Activated naive CD8-positive, alpha-beta T cell (primary cell): ENCODE data around the gene SMPD3.

Source experiments
- H3K27ac Mint-ChIP-seq: one replicate; pipeline ENCODE4 v1.8.0; 2021; ENCODE audit warnings: mixed read lengths
- H3K27me3 Mint-ChIP-seq: one replicate; pipeline ENCODE4 v1.8.0; 2021; ENCODE audit warnings: mixed read lengths
- H3K36me3 Mint-ChIP-seq: one replicate; pipeline ENCODE4 v1.8.0; 2021; ENCODE audit warnings: mixed read lengths
- H3K4me1 Mint-ChIP-seq: one replicate; pipeline ENCODE4 v1.8.0; 2021; ENCODE audit warnings: low read depth, mixed read lengths
- H3K4me3 Mint-ChIP-seq: one replicate; pipeline ENCODE4 v1.8.0; 2021; ENCODE audit warnings: mild to moderate bottlenecking, mixed read lengths
- H3K9me3 Mint-ChIP-seq: one replicate; pipeline ENCODE4 v1.8.0; 2021; ENCODE audit warnings: low read depth, mixed read lengths

SMPD3 gene

DNA sequence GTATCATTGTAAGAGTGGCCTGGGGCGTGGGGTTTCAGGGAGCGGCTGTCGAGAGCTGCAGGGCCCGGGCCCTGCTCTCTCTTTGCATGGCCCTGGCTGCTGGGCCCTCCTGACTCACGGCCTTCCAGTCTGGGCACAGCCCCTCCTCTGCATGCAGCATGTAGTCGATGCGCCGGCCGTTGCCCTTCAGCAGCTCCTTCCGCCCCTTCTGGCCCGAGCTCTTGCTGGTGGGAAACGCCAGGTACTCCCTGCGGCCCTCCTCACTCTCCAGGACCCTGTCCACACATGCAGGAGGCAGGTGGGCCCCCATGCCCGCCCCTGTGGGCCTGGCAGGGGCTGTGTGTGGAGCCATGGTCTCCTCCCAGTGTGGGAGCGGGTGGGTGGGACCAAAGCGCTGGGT, 86.8 kb downstream of the SMPD3 start:
- Mint-ChIP-seq H3K4me3 (no peak overlapping the region), H3K27ac (no peak overlapping the region), H3K27me3 (peaks cover 3% of the 10 kb centered on the region), H3K9me3 (no peaks in the 10 kb centered on the region), H3K36me3 (peaks cover 2% of the 10 kb centered on the region), H3K4me1 (peaks cover 17% of the 10 kb centered on the region)

DNA sequence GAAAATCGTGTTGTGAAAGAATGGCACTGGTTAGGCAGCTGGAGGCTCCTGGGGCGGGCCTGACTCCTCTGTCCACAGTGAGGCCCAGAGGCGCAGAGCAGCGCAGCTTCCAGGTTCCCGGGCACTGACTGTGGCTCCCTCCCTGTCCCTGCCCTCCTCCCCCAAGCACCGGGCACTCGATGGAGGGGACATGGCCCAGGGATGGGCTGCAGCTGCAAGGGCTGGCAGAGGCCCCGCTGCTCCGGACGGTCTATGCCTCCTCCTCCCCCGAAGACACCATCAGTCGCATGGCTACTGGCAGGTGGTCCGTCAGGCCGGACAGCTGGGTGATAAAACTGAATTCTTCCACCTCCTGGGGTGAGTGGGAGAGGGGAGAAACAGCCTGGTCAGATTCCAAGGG, 87.4 kb downstream of the SMPD3 start:
- peaks cover 19% of the 10 kb centered on the region for H3K4me1 Mint-ChIP-seq
- no peaks in the 10 kb centered on the region for H3K9me3 Mint-ChIP-seq
- peaks cover 2% of the 10 kb centered on the region for H3K36me3 Mint-ChIP-seq
- no peak overlapping the region for H3K4me3 Mint-ChIP-seq
- H3K27me3 Mint-ChIP-seq = no peaks in the 10 kb centered on the region
- no peak overlapping the region for H3K27ac Mint-ChIP-seq

DNA sequence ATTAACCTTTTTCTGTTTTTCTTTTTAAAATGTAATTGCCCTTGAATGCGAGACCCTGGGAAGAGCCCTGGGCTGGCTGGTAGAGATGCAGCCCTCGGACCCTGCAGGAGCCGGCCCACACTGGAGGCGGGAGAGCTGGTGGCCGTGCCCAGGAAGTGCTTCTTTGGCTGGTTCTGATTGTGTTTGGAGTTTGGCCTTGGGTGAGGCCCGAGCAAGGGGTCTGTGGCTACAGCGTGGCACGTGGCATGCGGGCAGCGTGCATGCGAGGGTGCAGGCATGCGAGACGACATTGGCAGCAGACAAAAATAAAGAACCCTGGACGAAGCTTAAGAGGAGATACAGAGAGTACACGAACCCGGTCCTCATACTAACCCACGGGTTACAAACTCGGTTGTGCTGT, 87.8 kb downstream of the SMPD3 start:
- H3K36me3 Mint-ChIP-seq = peaks cover 2% of the 10 kb centered on the region
- no peaks in the 10 kb centered on the region for H3K27me3 Mint-ChIP-seq
- H3K4me3 Mint-ChIP-seq = no peak overlapping the region
- H3K9me3 Mint-ChIP-seq = no peaks in the 10 kb centered on the region
- peaks cover 22% of the 10 kb centered on the region for H3K4me1 Mint-ChIP-seq
- H3K27ac Mint-ChIP-seq = no peak overlapping the region

DNA sequence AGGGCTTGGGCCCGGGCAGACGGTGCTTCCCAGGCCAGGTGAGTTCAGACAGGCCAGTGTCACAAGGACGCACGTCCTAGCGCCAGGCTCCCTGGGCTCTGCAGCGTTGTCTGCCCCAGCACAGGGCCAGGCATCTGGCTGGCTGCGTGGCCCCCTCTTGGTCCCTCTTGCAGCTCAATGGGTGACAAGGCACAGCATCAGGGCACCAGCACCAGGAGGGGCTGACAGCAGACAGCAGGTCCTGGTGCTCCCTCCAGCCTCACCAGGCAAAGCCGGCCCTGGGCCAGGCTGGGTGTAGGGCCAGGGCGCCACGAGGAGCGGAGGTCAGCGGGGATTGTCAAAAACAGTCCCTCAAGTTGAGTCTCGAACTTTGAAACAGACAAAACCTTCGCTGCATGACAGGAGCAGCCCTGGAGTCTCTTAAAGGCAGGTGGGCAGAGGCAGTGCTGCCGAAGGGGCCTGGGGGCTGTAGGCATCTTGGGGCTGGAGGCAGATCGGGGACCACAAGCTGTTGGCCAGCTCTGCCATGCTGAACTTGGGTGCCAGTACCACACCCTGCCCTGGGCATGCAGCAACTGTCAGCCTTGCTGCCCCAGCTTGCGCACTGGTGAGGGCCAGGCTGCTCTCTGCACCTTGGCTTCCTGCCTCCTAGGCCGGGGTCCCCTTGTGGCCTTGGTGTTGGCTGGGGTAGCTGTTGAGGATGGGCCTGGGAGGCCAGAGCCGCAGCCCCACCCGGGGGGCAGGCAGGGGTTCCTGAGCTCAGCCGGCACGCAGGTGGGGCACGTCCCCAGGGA, 88.7 kb downstream of the SMPD3 start:
- Mint-ChIP-seq H3K36me3 (peaks cover 2% of the 10 kb centered on the region), H3K4me1 (peaks cover 32% of the 10 kb centered on the region), H3K27me3 (no peaks in the 10 kb centered on the region), H3K9me3 (no peaks in the 10 kb centered on the region), H3K4me3 (no peak overlapping the region), H3K27ac (no peak overlapping the region)

DNA sequence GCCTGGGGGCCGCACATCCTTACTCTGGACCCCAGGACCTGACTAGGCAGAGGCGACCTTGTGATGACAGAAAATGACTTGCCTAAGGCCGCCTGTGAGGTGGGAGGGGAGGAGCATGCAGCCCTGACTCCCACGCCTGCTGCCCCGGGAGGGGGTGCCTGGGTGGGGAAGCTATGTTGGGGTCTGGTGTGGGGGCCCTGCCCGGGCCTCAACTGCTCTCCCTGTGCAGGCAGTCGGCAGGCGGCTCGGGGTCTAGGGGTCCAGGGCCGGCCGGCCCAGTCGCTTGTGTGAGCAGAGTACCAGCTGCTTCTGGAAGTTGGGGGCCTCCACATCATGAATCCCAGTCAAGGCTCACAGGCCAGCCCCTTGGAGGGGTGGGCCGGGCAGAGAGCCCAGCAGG, 89.4 kb downstream of the SMPD3 start:
- H3K4me3 Mint-ChIP-seq = no peak overlapping the region
- H3K27me3 Mint-ChIP-seq = no peaks in the 10 kb centered on the region
- H3K27ac Mint-ChIP-seq = no peak overlapping the region
- peaks cover 2% of the 10 kb centered on the region for H3K36me3 Mint-ChIP-seq
- no peaks in the 10 kb centered on the region for H3K9me3 Mint-ChIP-seq
- peaks cover 31% of the 10 kb centered on the region for H3K4me1 Mint-ChIP-seq

DNA sequence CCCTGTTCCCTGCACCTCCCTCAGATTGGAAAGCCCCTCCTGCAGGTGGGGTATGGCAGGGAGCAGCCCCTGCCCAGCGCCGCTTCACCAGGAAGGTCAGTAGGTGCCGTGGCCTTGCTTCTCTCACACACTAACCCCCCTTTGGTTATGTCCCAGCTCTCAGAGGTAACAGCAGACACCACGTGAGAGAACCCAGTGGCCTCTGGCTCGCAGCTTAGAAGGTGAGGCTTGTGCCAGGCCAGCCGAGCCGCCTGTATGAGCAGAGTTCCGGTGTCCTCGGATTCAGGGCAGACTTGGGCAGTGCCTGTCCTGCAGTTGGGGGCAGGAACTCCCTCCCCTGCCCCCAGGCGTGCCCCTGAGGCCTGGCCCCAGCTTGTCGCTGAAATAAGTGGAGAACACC, 90.4 kb downstream of the SMPD3 start:
- H3K4me1 Mint-ChIP-seq = peaks cover 31% of the 10 kb centered on the region
- H3K9me3 Mint-ChIP-seq = no peaks in the 10 kb centered on the region
- H3K27ac Mint-ChIP-seq = no peak overlapping the region
- H3K27me3 Mint-ChIP-seq = no peaks in the 10 kb centered on the region
- H3K4me3 Mint-ChIP-seq = no peak overlapping the region
- H3K36me3 Mint-ChIP-seq = peaks cover 2% of the 10 kb centered on the region

DNA sequence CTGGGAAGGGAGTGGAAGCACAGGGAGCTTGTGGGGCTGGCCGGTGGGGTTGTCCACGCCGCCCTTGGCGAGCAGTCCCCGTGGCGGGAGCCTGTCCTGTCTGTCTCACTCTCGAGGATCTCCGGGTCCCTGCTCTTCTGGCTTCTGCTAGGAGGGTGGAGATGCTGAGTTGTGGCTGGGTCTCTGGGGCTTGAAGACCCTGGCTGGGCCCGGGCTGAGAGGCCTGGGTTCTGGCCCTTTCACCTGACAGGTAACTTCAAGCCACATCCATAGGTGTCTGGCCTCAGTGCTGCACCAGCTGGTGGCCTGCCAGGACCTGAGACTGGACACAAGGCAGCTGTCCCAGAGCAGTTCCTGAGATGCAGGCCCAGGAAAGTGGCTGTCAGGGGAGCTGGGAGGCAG, 90.8 kb downstream of the SMPD3 start:
- H3K4me3 Mint-ChIP-seq = no peak overlapping the region
- peaks cover 31% of the 10 kb centered on the region for H3K4me1 Mint-ChIP-seq
- peaks cover 2% of the 10 kb centered on the region for H3K36me3 Mint-ChIP-seq
- H3K9me3 Mint-ChIP-seq = no peaks in the 10 kb centered on the region
- no peak overlapping the region for H3K27ac Mint-ChIP-seq
- no peaks in the 10 kb centered on the region for H3K27me3 Mint-ChIP-seq

DNA sequence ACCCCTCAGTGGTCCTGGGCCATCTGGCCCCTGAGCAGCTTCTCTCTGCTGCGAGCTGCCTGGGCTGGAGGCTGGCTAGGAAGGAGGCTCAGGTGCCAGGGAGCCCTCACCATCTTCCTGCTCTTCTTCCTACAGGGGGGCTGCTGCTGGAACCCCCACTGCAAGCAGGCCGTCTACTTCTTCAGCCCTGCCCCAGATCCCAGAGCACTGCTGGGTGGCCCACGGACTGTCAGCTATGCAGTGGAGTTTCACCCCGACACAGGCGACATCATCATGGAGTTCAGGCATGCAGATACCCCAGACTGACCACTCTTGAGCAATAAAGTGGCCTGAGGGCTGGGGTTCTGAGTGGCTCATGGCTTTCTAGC, 91.4 kb downstream of the SMPD3 start:
- H3K27me3 Mint-ChIP-seq = no peaks in the 10 kb centered on the region
- peak overlapping the region; percentile 54 for H3K4me3 Mint-ChIP-seq
- H3K27ac Mint-ChIP-seq = no peak overlapping the region
- H3K4me1 Mint-ChIP-seq = peaks cover 31% of the 10 kb centered on the region
- H3K9me3 Mint-ChIP-seq = no peaks in the 10 kb centered on the region
- H3K36me3 Mint-ChIP-seq = peaks cover 2% of the 10 kb centered on the region

DNA sequence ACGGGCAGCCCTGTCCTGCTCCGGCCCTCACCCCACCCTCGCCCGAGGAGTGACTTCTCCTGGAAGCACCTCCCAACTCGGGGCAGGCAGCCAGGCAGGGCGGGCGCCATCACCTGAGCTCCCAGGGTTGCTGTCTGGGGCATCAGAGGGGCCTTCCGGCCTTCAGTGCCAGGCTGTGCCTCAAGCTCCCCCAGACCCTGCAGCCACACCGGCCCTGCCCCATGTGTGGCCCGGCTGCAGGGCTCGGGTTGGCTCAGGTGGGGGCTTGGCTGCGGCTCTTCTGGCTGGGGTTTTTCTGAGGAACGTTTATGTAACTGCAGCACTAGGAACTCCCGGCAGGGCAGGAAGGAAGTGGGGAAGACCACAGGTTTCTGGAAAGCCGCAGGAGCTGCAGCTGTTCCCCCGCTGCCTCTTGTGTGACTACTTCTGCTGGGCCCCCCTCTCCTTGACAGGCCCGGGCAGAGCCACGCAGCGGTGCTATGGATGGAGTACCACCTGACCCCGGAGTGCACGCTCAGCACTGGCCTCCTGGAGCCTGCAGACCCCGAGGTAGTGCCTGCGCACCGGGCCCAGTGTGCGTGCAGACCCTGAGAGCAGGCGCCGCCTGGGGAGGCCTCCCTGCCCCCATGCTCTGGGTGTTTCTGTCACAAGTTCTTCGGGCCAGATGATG, 91.9 kb downstream of the SMPD3 start:
- Mint-ChIP-seq H3K36me3 (peaks cover 2% of the 10 kb centered on the region), H3K4me1 (peaks cover 31% of the 10 kb centered on the region), H3K9me3 (no peaks in the 10 kb centered on the region), H3K27me3 (no peaks in the 10 kb centered on the region), H3K4me3 (peak overlapping the region; percentile 54), H3K27ac (no peak overlapping the region)

DNA sequence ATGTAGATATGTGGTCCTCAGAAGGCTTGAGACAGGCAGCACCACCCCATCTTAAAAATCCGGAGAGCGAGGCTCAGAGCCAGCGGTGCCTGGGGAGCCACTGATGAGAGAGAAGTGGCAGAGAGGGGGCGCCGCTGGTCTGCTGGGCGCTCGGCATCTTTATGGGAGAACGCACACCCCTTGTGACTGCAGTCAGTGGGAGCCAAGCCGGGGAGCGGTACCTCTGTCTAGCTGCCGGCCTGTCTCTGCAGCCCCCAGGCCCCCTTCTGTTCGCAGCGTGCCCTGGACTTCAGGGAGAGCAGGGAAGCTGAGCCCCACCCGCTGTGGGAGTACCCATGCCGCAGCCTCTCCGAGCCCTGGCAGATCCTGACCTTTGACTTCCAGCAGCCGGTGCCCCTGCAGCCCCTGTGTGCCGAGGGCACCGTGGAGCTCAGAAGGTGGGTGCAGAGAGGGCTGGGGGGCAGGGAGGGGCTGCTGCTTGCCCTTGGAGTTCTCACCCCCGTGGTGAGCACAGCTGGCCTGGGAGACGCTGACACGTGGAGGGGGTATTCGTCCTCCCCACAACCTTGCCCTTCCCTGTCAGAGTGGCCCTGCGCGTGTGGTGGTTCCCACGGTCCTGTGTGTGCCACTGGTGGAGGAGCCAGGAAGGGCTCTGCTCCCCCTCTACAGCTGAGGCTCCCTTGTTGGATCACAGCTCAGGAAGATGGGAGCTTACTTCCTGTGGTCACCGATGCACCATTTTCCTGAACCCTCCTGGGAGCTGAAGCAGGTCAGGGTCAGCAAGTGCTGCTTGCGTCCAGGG, 92.7 kb downstream of the SMPD3 start:
- Mint-ChIP-seq H3K36me3 (peaks cover 3% of the 10 kb centered on the region), H3K4me1 (peaks cover 31% of the 10 kb centered on the region), H3K27me3 (no peaks in the 10 kb centered on the region), H3K4me3 (peak overlapping the region; percentile 46), H3K9me3 (no peaks in the 10 kb centered on the region), H3K27ac (no peak overlapping the region)

DNA sequence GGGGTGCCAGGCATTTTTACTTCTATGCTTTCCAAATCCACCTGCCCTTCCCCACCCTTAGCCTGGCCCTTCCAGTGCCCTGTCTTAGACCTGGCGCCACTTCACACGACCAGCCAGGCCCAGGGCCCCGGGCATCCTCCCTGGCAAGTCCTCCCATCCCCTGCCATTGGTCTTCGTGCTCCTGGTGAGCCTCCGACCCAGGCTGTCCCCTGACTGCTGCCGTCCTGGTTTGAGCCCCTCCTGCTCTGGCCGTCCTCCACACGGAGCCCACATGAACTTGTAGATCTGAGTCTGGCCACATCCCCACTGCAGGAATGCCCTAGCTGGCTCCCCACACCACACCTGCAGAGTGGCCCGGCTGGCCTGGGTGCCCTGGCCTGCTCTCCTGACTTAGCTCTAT, 93.5 kb downstream of the SMPD3 start:
- Mint-ChIP-seq H3K27ac (no peak overlapping the region), H3K4me1 (peaks cover 31% of the 10 kb centered on the region), H3K9me3 (no peaks in the 10 kb centered on the region), H3K36me3 (peaks cover 4% of the 10 kb centered on the region), H3K27me3 (no peaks in the 10 kb centered on the region), H3K4me3 (no peak overlapping the region)

DNA sequence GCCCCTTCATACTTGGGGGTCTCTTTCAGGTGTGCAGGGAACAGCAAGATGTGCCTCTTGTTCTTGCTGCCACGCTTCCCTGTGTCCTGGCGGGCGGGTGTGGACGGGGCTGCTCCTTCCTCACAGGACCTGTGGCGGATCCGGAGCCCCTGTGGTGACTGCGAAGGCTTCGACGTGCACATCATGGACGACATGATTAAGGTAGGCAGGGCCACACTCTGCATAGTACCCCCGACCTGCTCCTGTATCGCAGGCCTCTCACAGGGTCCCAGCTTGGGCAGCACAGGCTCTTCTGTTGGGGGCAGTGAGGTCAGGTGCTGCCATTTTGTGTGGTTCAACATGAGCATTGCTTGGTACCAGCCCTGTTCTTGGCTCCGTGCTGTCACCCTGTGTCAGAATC, 94.9 kb downstream of the SMPD3 start:
- H3K4me1 Mint-ChIP-seq = peaks cover 31% of the 10 kb centered on the region
- no peaks in the 10 kb centered on the region for H3K27me3 Mint-ChIP-seq
- H3K27ac Mint-ChIP-seq = no peak overlapping the region
- H3K4me3 Mint-ChIP-seq = no peak overlapping the region
- no peaks in the 10 kb centered on the region for H3K9me3 Mint-ChIP-seq
- peaks cover 9% of the 10 kb centered on the region for H3K36me3 Mint-ChIP-seq

DNA sequence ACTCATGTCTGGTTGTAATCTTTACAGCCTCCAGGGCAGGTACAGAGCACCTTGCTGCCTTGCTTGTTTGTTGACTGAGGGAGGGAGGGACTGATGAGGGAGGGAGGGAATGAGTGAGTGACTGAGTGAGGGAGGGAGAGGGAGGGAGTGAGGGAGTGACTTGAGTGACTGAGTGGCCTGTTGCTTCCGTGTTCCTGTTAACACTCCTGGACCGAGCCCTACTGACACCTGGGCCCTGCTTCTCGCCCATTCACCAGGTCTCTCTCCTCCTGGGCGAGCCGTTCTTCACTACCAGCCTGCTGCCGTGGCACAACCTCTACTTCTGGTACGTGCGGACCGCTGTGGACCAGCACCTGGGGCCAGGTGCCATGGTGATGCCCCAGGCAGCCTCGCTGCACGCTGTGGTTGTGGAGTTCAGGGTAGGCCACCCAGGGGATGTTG, 96.3 kb downstream of the SMPD3 start:
- no peaks in the 10 kb centered on the region for H3K9me3 Mint-ChIP-seq
- no peak overlapping the region for H3K4me3 Mint-ChIP-seq
- peaks cover 23% of the 10 kb centered on the region for H3K4me1 Mint-ChIP-seq
- H3K27me3 Mint-ChIP-seq = no peaks in the 10 kb centered on the region
- H3K27ac Mint-ChIP-seq = no peak overlapping the region
- peaks cover 7% of the 10 kb centered on the region for H3K36me3 Mint-ChIP-seq

DNA sequence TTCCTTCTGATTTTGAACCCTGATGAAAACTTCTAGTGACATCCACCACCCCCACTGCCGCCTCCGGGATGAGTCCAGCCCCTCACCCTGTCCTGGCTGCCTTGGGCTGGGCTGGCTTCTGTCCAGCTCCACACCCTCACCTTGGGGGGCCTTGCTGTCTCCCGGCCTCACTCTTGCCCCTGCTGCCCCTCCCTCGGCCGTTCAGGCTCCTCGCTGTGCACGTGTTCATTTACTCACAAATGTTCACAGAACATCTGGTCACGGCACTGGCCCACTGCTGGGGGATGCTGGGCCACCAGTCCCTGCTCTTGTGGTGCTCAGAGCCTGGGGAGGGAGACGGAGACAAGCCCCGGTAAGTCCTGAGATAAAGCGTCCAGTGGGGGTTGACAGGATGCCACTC, 96.8 kb downstream of the SMPD3 start:
- no peaks in the 10 kb centered on the region for H3K27me3 Mint-ChIP-seq
- peaks cover 20% of the 10 kb centered on the region for H3K4me1 Mint-ChIP-seq
- no peaks in the 10 kb centered on the region for H3K9me3 Mint-ChIP-seq
- H3K36me3 Mint-ChIP-seq = peaks cover 7% of the 10 kb centered on the region
- no peak overlapping the region for H3K4me3 Mint-ChIP-seq
- no peak overlapping the region for H3K27ac Mint-ChIP-seq

DNA sequence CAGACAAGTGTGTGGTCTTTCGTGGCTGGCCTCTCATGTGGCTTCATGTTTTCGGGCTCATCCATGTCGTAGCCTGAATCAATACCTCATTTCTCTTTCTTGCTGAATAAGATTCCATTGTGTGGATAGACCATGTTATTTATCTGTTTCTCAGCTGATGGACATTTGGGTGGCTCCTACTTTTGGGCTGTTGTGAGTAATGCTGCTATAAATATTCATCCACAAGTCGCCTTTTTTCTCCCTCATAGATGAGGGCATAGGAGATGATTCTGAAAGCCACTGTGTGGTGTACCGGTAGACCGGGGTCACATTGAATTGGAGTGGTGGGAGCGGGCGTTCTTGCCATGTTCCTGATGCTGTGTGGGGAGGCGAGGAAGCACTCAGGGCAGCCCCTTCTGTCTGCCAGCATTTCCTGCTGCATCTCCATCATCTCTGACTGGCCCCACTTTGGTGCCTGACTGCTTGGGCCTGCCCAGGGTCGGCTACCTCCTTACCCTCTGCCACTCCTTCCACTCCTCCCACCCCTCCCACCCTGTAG, 97.4 kb downstream of the SMPD3 start:
- no peaks in the 10 kb centered on the region for H3K9me3 Mint-ChIP-seq
- no peaks in the 10 kb centered on the region for H3K27me3 Mint-ChIP-seq
- H3K27ac Mint-ChIP-seq = no peak overlapping the region
- peaks cover 7% of the 10 kb centered on the region for H3K36me3 Mint-ChIP-seq
- H3K4me3 Mint-ChIP-seq = no peak overlapping the region
- peaks cover 15% of the 10 kb centered on the region for H3K4me1 Mint-ChIP-seq
